Left hindlimb (tissue), 1 donor: ENCODE measurements around the gene SMARCE1.

Experiments used
- DNase-seq: peaks from one replicate; pipeline ENCODE4 v3.0.0-alpha.2; 2018

Gene SMARCE1

DNA sequence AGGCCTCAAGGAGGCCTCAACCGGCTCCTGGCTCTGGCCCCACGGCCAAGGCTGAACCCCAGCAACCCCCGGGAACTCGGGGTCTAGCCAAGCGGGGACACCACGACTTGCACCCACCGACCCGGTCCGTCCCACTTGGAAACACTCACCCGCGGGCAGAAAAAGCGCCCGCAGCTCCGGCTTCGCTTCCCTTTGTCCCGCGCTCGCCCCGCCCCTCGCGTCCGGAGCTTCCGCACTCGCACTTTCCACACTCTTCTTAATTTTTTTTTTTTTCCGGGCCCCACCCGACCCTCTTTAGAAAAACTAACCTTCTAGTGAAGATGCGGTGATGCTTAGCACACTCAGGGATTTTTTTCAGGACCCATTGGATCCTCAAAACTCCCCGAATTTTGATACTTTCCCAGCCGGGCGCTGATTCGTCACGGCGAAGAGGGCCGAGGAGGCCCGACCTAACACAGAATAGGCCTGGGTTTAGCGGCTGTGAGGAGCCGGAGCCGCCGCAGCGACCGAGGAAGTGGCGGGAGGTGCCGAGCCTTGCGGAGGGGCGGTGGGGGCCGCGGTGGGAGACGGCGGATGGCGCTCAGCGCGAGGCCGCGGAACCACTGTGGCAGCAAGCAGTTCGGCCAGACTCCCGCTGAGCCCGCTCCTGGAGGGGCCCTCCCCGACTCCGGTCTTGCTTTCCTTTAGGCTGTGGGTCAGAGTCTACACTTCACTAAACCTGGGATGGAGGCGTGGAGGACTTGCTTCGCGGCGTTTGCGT is at the start of gene SMARCE1:
TSS of gene SMARCE1 (minus strand) at position 195 of the 760 bp plus-strand sequence. CDS start 2,016 bp downstream, outside the sequence.
- peak; percentile 88 for DNase-seq

- DNase-seq = no peak
Observed at GRCh38 chr17:40697297-40697696, 49.7 kb upstream of the SMARCE1 start.

DNA sequence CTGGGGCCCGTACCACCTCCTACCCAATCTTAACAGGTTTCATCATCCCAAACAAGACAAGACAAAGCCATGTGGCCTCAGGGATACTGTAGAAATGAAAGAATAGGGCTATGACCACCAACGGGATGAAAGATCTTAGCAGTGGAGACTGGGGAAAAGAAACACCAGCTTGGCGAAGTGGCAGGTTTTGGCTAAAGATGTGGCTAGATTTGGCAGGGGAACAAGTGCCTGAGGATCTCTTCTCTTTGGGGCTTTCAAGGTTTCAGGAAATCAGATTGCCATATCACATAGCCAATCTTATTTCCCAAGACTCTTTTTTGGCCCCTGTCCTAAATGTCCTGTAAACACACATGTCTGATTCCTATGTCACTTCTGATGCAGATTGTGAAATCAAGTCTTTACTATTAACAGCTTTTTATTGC is 49.0 kb upstream of the SMARCE1 start:
- no peak for DNase-seq

DNA sequence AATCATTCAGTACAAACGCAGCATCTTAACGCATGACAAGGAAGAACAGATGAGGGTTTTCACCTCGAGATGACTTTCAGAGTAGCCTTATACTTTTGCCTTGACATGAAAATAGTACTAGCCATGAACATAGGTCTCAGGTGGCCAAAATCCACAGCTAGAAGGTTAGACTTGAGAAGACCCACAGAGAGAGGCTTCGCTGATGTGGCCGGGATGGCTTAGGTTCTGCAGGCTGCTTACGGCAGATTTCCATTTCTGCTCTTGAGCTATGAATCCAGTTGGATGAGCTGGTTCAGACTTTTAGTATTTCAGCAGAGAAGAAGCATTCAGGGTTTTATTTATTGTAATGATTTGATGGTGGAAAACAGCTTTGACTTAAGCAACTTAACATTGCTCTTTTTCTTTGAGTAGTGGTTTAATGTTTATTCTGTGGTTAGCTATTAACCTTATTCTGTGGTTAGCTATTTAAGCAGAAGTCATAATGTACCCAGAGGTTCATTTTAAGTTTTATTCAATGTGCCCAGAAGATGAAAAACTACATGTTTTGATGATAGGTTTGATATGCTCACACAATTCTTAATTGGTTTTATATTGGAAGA is 48.4 kb upstream of the SMARCE1 start:
- DNase-seq = no peak

DNA sequence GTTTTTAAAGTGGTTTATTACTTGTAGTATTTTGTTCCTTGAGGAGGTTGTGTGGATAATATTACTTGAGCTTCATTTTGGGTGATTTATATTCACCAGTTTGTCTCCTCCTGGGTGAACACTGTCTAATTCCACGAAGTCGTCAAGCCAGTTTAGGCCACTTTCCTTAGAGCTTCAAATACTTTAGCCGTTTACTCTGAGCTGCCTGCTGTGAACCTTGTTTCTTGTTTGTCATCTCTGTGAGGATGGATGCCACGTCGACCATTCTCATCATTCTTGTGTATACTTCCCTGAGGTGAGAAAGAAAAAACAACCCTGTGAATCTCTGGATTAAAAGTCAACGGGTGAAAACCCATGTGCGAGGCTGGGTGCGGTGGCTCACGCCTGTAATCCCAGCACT is 47.0 kb upstream of the SMARCE1 start:
- no peak for DNase-seq

- DNase-seq = no peak
Observed at GRCh38 chr17:40687106-40687505, 39.5 kb upstream of the SMARCE1 start.

- no peak for DNase-seq
Observed at GRCh38 chr17:40686192-40686591, 38.6 kb upstream of the SMARCE1 start.

GRCh38 chr17:40680998-40681397 is 33.4 kb upstream of the SMARCE1 start:
- no peak for DNase-seq

GRCh38 chr17:40679523-40679907 is 31.9 kb upstream of the SMARCE1 start:
- no peak for DNase-seq

DNA sequence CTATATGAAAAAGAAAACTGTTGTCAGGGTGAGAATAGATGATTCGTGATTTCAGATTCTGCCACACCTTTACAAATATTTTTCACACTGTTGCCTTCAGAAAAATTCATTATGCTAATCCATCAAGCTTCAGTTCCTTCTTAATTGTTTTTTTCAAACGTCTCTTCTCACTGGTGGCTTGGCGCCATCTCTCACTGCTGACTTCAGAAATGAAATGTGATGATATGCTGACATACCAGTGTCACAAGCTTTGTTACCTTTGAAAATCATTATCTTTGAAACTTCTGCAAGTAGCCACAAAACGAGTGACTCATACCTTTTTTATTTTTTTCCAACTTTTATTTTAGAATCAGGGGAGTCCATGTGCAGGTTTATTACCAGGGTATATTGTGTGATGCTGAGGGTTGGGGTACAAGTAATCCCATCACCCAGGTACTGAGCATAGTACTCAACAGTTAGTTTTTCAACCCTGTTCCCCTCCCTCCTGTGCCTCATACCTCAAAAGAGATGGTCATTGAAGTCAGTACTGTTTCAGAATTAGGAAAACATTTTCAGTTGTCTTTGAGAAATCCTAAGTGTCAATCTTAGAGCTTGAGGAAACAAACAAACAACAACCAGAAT is 31.4 kb upstream of the SMARCE1 start:
- DNase-seq = no peak

DNA sequence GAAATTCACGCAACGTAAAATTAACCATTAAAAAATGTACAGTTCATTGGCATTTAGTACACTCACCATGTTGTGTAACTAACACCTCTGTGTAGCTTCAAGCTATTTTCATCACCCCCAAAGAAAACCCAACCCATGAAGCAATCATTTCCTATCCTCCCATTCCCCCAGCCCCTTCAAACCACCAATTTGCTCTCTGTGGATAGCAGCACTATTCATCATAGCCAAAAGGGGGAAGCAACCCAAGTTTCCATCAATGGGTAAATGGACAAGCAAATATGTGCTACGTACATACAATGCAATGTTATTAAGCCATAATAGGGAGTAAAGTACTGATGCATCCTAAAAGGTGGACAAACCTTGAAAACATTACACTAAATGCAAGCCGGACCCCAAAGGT is 28.3 kb upstream of the SMARCE1 start:
- DNase-seq = no peak

DNA sequence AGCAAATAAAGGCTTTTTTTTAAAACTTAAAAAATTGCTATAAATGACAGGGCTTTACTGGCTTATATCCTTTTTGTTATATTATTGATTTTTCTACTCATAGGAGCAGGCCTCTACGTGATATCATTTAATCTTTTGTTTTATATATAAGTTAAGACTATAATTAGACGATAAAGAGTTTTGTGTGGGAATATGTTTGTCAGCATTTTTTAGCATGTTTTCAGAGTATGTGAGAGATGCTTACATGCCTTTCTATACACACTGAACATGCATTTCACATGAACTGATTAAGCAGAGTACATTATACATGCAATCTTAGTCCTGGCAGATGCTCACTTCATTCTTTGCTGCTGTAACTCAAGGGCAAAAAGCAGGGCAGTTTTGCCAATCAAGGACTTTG is 25.0 kb upstream of the SMARCE1 start:
- no peak for DNase-seq

DNA sequence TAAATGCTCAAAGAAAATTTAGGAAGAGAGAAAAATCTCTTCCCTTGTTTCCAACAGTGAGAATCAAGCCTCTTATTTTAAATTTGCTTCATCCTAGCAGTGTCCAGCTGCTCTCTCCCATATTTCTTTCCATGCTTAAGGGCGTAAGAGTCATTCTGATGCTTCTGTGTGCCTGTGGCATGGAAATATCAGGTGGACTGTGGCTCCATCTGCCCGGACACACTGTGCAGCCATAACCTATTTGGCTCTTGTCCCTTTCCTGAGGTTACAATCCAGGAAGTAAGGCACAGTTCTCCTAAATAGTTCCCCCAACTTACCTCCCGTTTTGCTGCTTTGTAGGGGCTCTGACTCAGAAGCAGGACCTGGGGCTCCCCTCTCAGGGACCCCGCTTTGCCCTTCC is 23.7 kb upstream of the SMARCE1 start:
- no peak for DNase-seq

GRCh38 chr17:40666331-40666730 is 18.7 kb upstream of the SMARCE1 start:
- no peak for DNase-seq

GRCh38 chr17:40664582-40665333 is 17.1 kb upstream of the SMARCE1 start, which contains the start of gene KRT222:
TSS of gene KRT222 (minus strand) at chr17:40665177. CDS start at chr17:40665099, 78 bp downstream.
- no peak for DNase-seq

DNA sequence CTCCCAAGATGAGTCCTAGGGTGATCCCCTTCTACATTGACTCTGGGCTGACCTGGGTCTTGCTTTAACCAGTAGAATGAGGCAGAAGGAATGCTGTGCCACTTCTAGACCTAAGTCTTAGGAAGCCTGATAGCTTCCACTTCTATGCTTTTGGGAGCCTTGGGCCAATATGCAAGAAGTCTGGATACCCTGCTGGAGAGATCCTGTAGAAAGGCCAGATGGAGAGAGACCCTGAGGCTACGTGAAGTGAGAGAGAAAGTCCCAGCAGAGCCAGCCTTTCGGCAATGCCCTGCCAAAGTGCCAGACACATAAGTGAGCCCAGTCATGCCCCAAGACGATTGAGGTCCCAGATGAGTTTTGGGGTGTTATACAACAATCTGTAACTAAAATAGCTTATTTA is 15.6 kb upstream of the SMARCE1 start:
- DNase-seq = no peak

DNA sequence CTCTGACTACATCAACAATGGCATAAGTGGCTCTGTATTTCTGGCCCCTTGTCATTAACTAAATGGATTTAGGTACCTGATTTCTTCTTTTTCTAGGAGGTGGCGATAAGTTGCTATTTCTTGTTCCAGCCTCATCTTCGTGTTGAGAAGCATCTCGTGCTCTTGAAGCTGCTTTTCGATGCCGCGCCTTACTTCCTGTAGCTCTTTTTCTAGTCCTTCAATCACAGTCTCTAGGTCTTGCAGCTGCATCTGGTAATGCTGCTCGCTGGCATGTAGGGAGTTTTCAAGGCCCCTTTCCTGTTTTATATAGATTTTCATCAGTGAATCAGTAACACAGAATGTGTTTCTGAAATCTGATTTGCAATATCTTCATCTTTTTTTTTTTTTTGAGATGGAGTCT is 12.3 kb upstream of the SMARCE1 start:
- DNase-seq = no peak

DNA sequence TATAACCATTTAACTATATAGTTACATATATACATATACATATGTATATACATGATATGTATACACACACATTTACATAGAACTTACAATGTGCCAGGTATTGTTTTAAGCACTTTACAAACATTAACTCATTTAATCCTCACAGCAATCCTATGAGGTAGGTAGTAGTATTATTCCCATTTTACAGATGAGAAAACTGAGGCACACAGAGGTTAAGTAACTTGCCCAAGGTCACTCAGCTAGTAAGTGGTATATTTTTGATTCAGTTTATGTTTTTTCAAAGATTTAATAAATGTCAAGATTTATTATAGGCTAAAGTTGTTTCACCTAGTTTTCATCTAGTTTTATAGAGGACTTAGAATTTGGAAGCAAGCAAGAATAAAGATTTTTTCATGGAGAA is 10.8 kb upstream of the SMARCE1 start:
- no peak for DNase-seq

GRCh38 chr17:40651939-40652338 is 4.3 kb upstream of the SMARCE1 start:
- no peak for DNase-seq

- no peak for DNase-seq
Observed at GRCh38 chr17:40648384-40648968, 858 bp upstream of the SMARCE1 start.

DNA sequence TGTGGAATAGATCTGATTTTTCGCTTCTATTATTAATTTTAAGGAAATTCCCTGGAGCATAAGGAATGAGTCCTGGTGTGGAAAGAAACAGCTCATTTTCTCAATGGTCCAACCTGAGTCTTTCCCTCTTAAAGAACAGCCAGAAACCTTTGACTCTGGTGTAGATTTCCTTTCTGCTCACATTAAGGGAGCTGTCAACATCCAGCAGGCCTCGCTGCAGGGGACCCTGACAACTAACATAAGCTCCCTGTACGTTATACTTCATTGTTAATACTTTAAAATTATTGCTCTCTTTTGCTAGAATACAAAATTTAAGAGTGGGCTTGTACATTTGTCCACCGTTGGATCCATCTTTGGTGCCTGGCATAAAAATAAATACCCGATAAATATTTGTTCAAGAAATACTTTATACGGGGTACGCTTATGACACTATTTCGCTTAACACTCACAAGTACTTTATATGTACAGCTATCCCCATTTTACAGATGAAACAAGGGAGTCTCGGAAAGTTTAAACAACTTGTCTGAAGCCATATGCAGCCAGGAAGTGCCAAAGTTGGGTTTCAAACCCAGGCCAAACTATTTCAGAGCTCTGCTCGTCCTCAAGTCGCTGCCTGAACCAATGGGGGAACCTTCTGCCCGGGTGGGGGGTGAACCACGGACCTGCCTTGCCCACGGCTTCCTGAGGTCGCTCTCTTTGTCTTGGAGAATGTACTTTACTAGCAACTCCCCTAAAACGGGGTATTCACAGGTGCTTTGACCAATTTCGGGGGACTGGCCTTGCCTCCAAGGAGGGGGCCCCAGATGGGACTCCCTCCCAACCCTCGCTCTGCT is 611 bp downstream of the SMARCE1 start:
- no peak for DNase-seq

- no peak for DNase-seq
Observed at GRCh38 chr17:40645943-40646342, 1.7 kb downstream of the SMARCE1 start.
